Esophagus squamous epithelium (tissue), 5 donors: ENCODE results near the gene ADAT1. TPM values are rescaled to one million over a fixed set of nuclear protein-coding genes. Genes with fewer than 3 reads are reported as not detected.

Experiments used
- DNase-seq: peaks from one replicate; lab custom pipeline; 2025; lab: John Stamatoyannopoulos, UW
- H3K27ac ChIP-seq, 4 donors: fragments of 200-600 bp; sonication (generic); one replicate each; pipeline ENCODE4 v1.5.1; 2016 to 2019; ENCODE audit warnings: mild to moderate bottlenecking in 1 of 4
- H3K27me3 ChIP-seq, 4 donors: fragments of 200-600 bp; sonication (generic); 1 replicate in 3 of 4; 2 replicates in 1 of 4; pipeline versions ENCODE4 v1.5.1 to v1.6.0; 2017 to 2021; ENCODE audit warnings: antibody characterized with exemption in 1 of 4
- H3K36me3 ChIP-seq, 3 donors: fragments of 200-600 bp; sonication (generic); one replicate each; pipeline ENCODE4 v1.5.1; 2016 to 2019
- H3K4me1 ChIP-seq, 3 donors: fragments of 200-600 bp; sonication (generic); one replicate each; pipeline ENCODE4 v1.5.1; 2017 to 2019
- H3K4me3 ChIP-seq, 4 donors: fragments of 200-600 bp; sonication (generic); 1 replicate in 3 of 4; 2 replicates in 1 of 4; pipeline ENCODE4 v1.5.1; 2016 to 2019; ENCODE audit warnings: mild to moderate bottlenecking in 2 of 4, moderate library complexity in 1 of 4
- H3K9me3 ChIP-seq, 3 donors: fragments of 200-600 bp; sonication (generic); one replicate each; pipeline ENCODE4 v1.5.1; 2016 to 2019
- CTCF ChIP-seq, 6 experiments: fragments of 450-650 bp in 4 of 6; fragments of 200-600 bp in 2 of 6; sonication (generic) in 2 of 6; IDR thresholded peaks; one replicate each; pipeline ENCODE4 v1.5.1; 2016 to 2019; ENCODE audit warnings: antibody characterized with exemption in 6 of 6, mild to moderate bottlenecking in 4 of 6, moderate library complexity in 4 of 6
- POLR2A ChIP-seq, 4 donors: fragments of 450-650 bp; IDR thresholded peaks; one replicate each; pipeline ENCODE4 v1.6.1; 2017; ENCODE audit warnings: antibody characterized with exemption in 4 of 4, mild to moderate bottlenecking in 4 of 4, moderate library complexity in 3 of 4
- WGBS, 2 donors: methylation state at CpG; one replicate each; pipeline ENCODE4 v1.1.5; 2018; 5-methylcytosine and 5-hydroxymethylcytosine counted together
- intact Hi-C: fragments of 100-400 bp; cut with DNase I; formaldehyde crosslinking; loops from one replicate; pipeline ENCODE4 v1.15.0; 2022
- total RNA-seq, 4 donors: library from RNA; depleted of rRNA; stranded (reverse); fragments of >200 nt; gene quantifications; one replicate each; pipeline ENCODE4 v1.1.0, GENCODE V29; 2016
- donor health status: DM: yes; HTN: yes; CAD: no.

Gene ADAT1
- total RNA-seq, 4 donors from 2014 or later: 17.9 to 35.2 (median 25.3) TPM

DNA sequence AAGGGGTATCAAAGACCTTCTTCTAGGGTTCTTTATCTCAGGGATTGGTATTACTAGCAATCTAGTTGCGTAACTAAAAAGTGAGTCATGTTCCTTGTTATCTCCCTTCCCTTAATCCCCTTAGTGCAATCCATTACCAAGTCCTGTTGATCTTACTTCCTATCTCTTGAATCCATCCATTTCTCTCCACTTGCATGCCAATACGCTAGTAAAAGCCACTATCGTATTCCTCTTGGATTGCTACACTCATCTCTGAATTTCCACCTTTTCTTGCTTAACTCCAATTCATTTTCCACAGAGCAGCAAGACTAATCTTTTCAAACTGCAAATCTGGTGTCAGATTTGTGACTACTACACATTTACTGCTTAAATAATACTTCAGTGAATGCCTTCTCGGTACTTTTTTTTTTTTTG is 1.8 kb upstream of the ADAT1 start:
- DNase-seq: no peak
- peak overlapping the region in 1 of 4 donors; percentile 21 for H3K27ac ChIP-seq
- 76 to 82% methylated on average over 4 of the region's 4 CpGs for whole genome bisulfite sequencing, 2 donors
- peaks cover 21 to 53% (median 32%) of the 10 kb centered on the region in 3 donors for H3K36me3 ChIP-seq
- intact Hi-C loops: no loop called here
- TF ChIP-seq POLR2A (IDR thresholded peaks at IDR 0.05): no peak
- no peak for TF ChIP-seq CTCF (IDR thresholded peaks at IDR 0.05)
- H3K4me3 ChIP-seq: no peak overlapping the region
- H3K4me1 ChIP-seq: peaks cover 7 to 40% (median 15%) of the 10 kb centered on the region in 3 donors
- no peaks in the 10 kb centered on the region for H3K9me3 ChIP-seq
- H3K27me3 ChIP-seq: no peaks in the 10 kb centered on the region

- no peak overlapping the region for H3K4me3 ChIP-seq
- H3K9me3 ChIP-seq: no peaks in the 10 kb centered on the region
- H3K27me3 ChIP-seq: no peaks in the 10 kb centered on the region
- intact Hi-C loops: no loop called here
- peaks cover 7 to 32% (median 15%) of the 10 kb centered on the region in 3 donors for H3K4me1 ChIP-seq
- H3K36me3 ChIP-seq: peaks cover 6 to 53% (median 25%) of the 10 kb centered on the region in 3 donors
- H3K27ac ChIP-seq: peak overlapping the region in 1 of 4 donors; percentile 99
- 3 to 24% methylated on average over 2 of the region's 2 CpGs for WGBS, 2 donors
- no peak for DNase-seq
- TF ChIP-seq POLR2A (IDR thresholded peaks at IDR 0.05): no peak
- peak in 2 of 6 experiments; percentile 22 to 25 for TF ChIP-seq CTCF (IDR thresholded peaks at IDR 0.05)
Measured at GRCh38 chr16:75621170-75621477, 2.0 kb downstream of the ADAT1 start.

- Histone ChIP-seq H3K36me3 (peaks cover 6 to 53% (median 23%) of the 10 kb centered on the region in 3 donors), H3K27ac (peak overlapping the region in 1 of 4 donors; percentile 99), H3K27me3 (no peaks in the 10 kb centered on the region), H3K4me1 (peaks cover 7 to 32% (median 15%) of the 10 kb centered on the region in 3 donors), H3K4me3 (no peak overlapping the region), H3K9me3 (no peaks in the 10 kb centered on the region)
- DNase-seq: no peak
- WGBS, 2 donors: 83 to 90% methylated on average over 18 to 19 of the region's 20 CpGs
- TF ChIP-seq POLR2A (IDR thresholded peaks at IDR 0.05) (no peak), CTCF (IDR thresholded peaks at IDR 0.05) (no peak)
- intact Hi-C loops: no loop called here
Measured at GRCh38 chr16:75620326-75621169, 2.5 kb downstream of the ADAT1 start.

- intact Hi-C loops: no loop called here
- Histone ChIP-seq H3K27ac (no peak overlapping the region), H3K4me1 (peaks cover 7 to 31% (median 15%) of the 10 kb centered on the region in 3 donors), H3K9me3 (no peaks in the 10 kb centered on the region), H3K36me3 (peaks cover 6 to 66% (median 25%) of the 10 kb centered on the region in 3 donors), H3K27me3 (no peaks in the 10 kb centered on the region), H3K4me3 (no peak overlapping the region)
- 80 to 97% methylated on average over 2 of the region's 2 CpGs for WGBS, 2 donors
- TF ChIP-seq CTCF (IDR thresholded peaks at IDR 0.05) (no peak), POLR2A (IDR thresholded peaks at IDR 0.05) (no peak)
- no peak for DNase-seq
Measured at GRCh38 chr16:75618780-75619179, 4.3 kb downstream of the ADAT1 start.

- TF ChIP-seq POLR2A (IDR thresholded peaks at IDR 0.05) (no peak), CTCF (IDR thresholded peaks at IDR 0.05) (no peak)
- intact Hi-C loops: no loop called here
- peaks cover 6 to 83% (median 29%) of the 10 kb centered on the region in 3 donors for H3K36me3 ChIP-seq
Measured at GRCh38 chr16:75617121-75617520, 6.0 kb downstream of the ADAT1 start.

More at GRCh38 chr16:75617121-75617520, 6.0 kb downstream of the ADAT1 start:
- DNase-seq: no peak
- 79 to 96% methylated on average over 3 of the region's 3 CpGs for WGBS, 2 donors
- Histone ChIP-seq H3K27me3 (no peaks in the 10 kb centered on the region), H3K4me3 (no peak overlapping the region), H3K4me1 (peaks cover 4 to 20% (median 8%) of the 10 kb centered on the region in 3 donors), H3K9me3 (no peaks in the 10 kb centered on the region), H3K27ac (peak overlapping the region in 1 of 4 donors; percentile 25)
